ENCODE data around the gene ZMAT5. TPM values are rescaled to one million over a fixed set of nuclear protein-coding genes. Genes with fewer than 3 reads are reported as not detected.

Gene ZMAT5
- total and polyA plus RNA-seq, 2 of the 13 experiments (the other 11 are each of a cell fraction or from before 2014, with no cell fraction given): 20.7 to 27.8 TPM

GRCh38 chr22:29767171-29768051 is 604 bp upstream of the ZMAT5 start, which contains the start of gene UQCR10 (continued):
- TF ChIP-seq ZNF770 (CRISPR knock-in tag; IDR thresholded peaks at IDR 0.05) (no peak), ZNF124 (CRISPR knock-in tag; IDR thresholded peaks at IDR 0.05) (no peak), ZBTB3 (CRISPR knock-in tag; IDR thresholded peaks at IDR 0.05; ENCODE audit: borderline replicate concordance, low read depth) (no peak), WIZ (CRISPR knock-in tag; IDR thresholded peaks at IDR 0.05) (no peak), NCOA2 (CRISPR knock-in tag; IDR thresholded peaks at IDR 0.05) (no peak), FOSL1 (CRISPR knock-in tag; IDR thresholded peaks at IDR 0.05; ENCODE audit: borderline replicate concordance) (no peak), ATF4 (CRISPR knock-in tag; IDR thresholded peaks at IDR 0.05) (no peak), PITX1 (CRISPR knock-in tag; IDR thresholded peaks at IDR 0.05) (no peak), MYNN (CRISPR knock-in tag; IDR thresholded peaks at IDR 0.05; ENCODE audit: low read depth) (no peak), ZNF44 (CRISPR knock-in tag; IDR thresholded peaks at IDR 0.05) (no peak), ZNF570 (CRISPR knock-in tag; IDR thresholded peaks at IDR 0.05; ENCODE audit: borderline replicate concordance) (no peak), ZNF251 (CRISPR knock-in tag; IDR thresholded peaks at IDR 0.05) (no peak), ZNF503 (CRISPR knock-in tag; IDR thresholded peaks at IDR 0.05) (no peak), FOXJ3 (CRISPR knock-in tag; IDR thresholded peaks at IDR 0.05; ENCODE audit: borderline replicate concordance) (no peak), PHF8 (CRISPR knock-in tag; IDR thresholded peaks at IDR 0.05) (peak; percentile 83), ZNF3 (CRISPR knock-in tag; IDR thresholded peaks at IDR 0.05) (no peak)
- TF ChIP-seq, protein P1, sequence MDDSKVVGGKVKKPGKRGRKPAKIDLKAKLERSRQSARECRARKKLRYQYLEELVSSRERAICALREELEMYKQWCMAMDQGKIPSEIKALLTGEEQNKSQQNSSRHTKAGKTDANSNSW (CRISPR knock-in tag; IDR thresholded peaks at IDR 0.05; ENCODE audit: borderline replicate concordance): no peak
- TF ChIP-seq, protein P2, sequence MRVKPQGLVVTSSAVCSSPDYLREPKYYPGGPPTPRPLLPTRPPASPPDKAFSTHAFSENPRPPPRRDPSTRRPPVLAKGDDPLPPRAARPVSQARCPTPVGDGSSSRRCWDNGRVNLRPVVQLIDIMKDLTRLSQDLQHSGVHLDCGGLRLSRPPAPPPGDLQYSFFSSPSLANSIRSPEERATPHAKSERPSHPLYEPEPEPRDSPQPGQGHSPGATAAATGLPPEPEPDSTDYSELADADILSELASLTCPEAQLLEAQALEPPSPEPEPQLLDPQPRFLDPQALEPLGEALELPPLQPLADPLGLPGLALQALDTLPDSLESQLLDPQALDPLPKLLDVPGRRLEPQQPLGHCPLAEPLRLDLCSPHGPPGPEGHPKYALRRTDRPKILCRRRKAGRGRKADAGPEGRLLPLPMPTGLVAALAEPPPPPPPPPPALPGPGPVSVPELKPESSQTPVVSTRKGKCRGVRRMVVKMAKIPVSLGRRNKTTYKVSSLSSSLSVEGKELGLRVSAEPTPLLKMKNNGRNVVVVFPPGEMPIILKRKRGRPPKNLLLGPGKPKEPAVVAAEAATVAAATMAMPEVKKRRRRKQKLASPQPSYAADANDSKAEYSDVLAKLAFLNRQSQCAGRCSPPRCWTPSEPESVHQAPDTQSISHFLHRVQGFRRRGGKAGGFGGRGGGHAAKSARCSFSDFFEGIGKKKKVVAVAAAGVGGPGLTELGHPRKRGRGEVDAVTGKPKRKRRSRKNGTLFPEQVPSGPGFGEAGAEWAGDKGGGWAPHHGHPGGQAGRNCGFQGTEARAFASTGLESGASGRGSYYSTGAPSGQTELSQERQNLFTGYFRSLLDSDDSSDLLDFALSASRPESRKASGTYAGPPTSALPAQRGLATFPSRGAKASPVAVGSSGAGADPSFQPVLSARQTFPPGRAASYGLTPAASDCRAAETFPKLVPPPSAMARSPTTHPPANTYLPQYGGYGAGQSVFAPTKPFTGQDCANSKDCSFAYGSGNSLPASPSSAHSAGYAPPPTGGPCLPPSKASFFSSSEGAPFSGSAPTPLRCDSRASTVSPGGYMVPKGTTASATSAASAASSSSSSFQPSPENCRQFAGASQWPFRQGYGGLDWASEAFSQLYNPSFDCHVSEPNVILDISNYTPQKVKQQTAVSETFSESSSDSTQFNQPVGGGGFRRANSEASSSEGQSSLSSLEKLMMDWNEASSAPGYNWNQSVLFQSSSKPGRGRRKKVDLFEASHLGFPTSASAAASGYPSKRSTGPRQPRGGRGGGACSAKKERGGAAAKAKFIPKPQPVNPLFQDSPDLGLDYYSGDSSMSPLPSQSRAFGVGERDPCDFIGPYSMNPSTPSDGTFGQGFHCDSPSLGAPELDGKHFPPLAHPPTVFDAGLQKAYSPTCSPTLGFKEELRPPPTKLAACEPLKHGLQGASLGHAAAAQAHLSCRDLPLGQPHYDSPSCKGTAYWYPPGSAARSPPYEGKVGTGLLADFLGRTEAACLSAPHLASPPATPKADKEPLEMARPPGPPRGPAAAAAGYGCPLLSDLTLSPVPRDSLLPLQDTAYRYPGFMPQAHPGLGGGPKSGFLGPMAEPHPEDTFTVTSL (CRISPR knock-in tag; IDR thresholded peaks at IDR 0.05; ENCODE audit: borderline replicate concordance): no peak
